UCSD-AML1 (cell line): Measurements from ENCODE around the gene CEACAM18.
A peak's percentile ranks its signal among the peaks of the same experiment; 100 is the strongest.
"Not testable (repeated sequence)": the region's sequence is repeated elsewhere in the genome, so short reads cannot be mapped to it uniquely, and the experiment has no call there.

Experiments used
- DNase-seq: peaks from one replicate; lab custom pipeline; 2025; ENCODE audit not compliant: unreplicated experiment; lab: John Stamatoyannopoulos, UW

Gene CEACAM18

GRCh38 chr19:51489113-51489512 lies 10.8 kb downstream of the CEACAM18 start:
- DNase-seq = no peak

- DNase-seq = no peak
Measured at GRCh38 chr19:51490676-51491075, 12.3 kb downstream of the CEACAM18 start.

- DNase-seq = no peak
Measured at GRCh38 chr19:51491586-51491985, 13.2 kb downstream of the CEACAM18 start.

- DNase-seq = no peak
Measured at GRCh38 chr19:51493776-51494175, 15.4 kb downstream of the CEACAM18 start.

GRCh38 chr19:51497666-51498065 lies 19.3 kb downstream of the CEACAM18 start:
- no peak for DNase-seq

GRCh38 chr19:51500931-51501330 lies 22.6 kb downstream of the CEACAM18 start:
- DNase-seq = not testable (repeated sequence)

GRCh38 chr19:51501594-51502263 lies 23.4 kb downstream of the CEACAM18 start, which contains the start of gene SIGLEC12:
TSS of gene SIGLEC12 (minus strand) at chr19:51501800. CDS start at chr19:51501733, 67 bp downstream.
- peak; percentile 46 for DNase-seq

GRCh38 chr19:51503286-51503817 lies 25.0 kb downstream of the CEACAM18 start:
- DNase-seq = no peak

- DNase-seq = no peak
Measured at GRCh38 chr19:51503896-51504295, 25.6 kb downstream of the CEACAM18 start.

- no peak for DNase-seq
Measured at GRCh38 chr19:51505904-51506303, 27.6 kb downstream of the CEACAM18 start.

- DNase-seq = no peak
Measured at GRCh38 chr19:51507192-51507591, 28.9 kb downstream of the CEACAM18 start.

GRCh38 chr19:51507640-51508058 lies 29.3 kb downstream of the CEACAM18 start:
- DNase-seq = no peak

- peak; percentile 27 for DNase-seq
Measured at GRCh38 chr19:51508059-51508733, 29.9 kb downstream of the CEACAM18 start.

GRCh38 chr19:51509823-51510660 lies 31.7 kb downstream of the CEACAM18 start:
- DNase-seq = no peak

- DNase-seq = peak; percentile 36
Measured at GRCh38 chr19:51511353-51511752, 33.0 kb downstream of the CEACAM18 start.

GRCh38 chr19:51513968-51514367 lies 35.6 kb downstream of the CEACAM18 start:
- no peak for DNase-seq

- no peak for DNase-seq
Measured at GRCh38 chr19:51514866-51515481, 36.6 kb downstream of the CEACAM18 start.

- DNase-seq = no peak
Measured at GRCh38 chr19:51520728-51521127, 42.4 kb downstream of the CEACAM18 start.

- no peak for DNase-seq
Measured at GRCh38 chr19:51521357-51521756, 43.0 kb downstream of the CEACAM18 start.

GRCh38 chr19:51521781-51522180 lies 43.4 kb downstream of the CEACAM18 start:
- DNase-seq = no peak
